SK-N-SH (cell line): ENCODE measurements around the gene PDE4B. TPM values are rescaled to one million over a fixed set of nuclear protein-coding genes. Genes with fewer than 3 reads are reported as not detected.

ENCODE experiments used
- CTCF ChIA-PET: fragments of 300-600, 350-600 bp; formaldehyde crosslinking; extraction: SDS; loops from one replicate; lab custom pipeline; 2021; lab: Yijun Ruan, JAX
- POLR2A ChIA-PET: fragments of 350-600 bp; sonication (Branson Sonifier 250); formaldehyde crosslinking; extraction: SDS; loops from one replicate; lab custom pipeline; 2020; ENCODE audit warnings: antibody characterized with exemption, inconsistent platforms; lab: Yijun Ruan, JAX
- DNase-seq: peaks from one replicate; pipeline ENCODE4 v3.0.0; 2012
- H2AFZ ChIP-seq: fragments of 200-600 bp; sonication (generic); 2 replicates; pipeline ENCODE4 v1.8.1; 2016; ENCODE audit warnings: antibody characterized with exemption, mild to moderate bottlenecking, low read depth
- H3F3A ChIP-seq: fragments of 200-600 bp; sonication (generic); replicated peaks from 2 replicates; pipeline ENCODE3; 2016; ENCODE audit warnings: antibody characterized with exemption, mild to moderate bottlenecking; ENCODE audit not compliant: insufficient read depth
- H3K27ac ChIP-seq, 2 experiments: fragments of 200-500 bp in 1 of 2; fragments of 200-600 bp in 1 of 2; sonication (Bioruptor generic) in 1 of 2; sonication (generic), shearing (Covaris generic) in 1 of 2; 2 replicates each; pipeline versions ENCODE4 v1.5.1 to v1.6.1; 2014 to 2016; ENCODE audit warnings: low read depth in 2 of 2, inconsistent platforms in 1 of 2, low read length in 1 of 2, mild to moderate bottlenecking in 1 of 2, mixed read lengths in 1 of 2
- H3K27me3 ChIP-seq: fragments of 200-600 bp; sonication (generic), shearing (Covaris generic); 2 replicates; pipeline ENCODE4 v1.6.1; 2016; ENCODE audit warnings: mixed run types; ENCODE audit not compliant: insufficient read depth
- H3K36me3 ChIP-seq, 2 experiments: fragments of 200-500 bp in 1 of 2; fragments of 200-600 bp in 1 of 2; sonication (Bioruptor generic) in 1 of 2; sonication (generic) in 1 of 2; replicated peaks in 1 of 2; 2 replicates each; pipeline versions ENCODE3 to v1.5.1; 2014 to 2016; ENCODE audit warnings: low read length in 1 of 2, mild to moderate bottlenecking in 1 of 2; ENCODE audit not compliant: insufficient read depth in 2 of 2, control insufficient read depth in 1 of 2
- H3K4me1 ChIP-seq, 2 experiments: fragments of 200-500 bp in 1 of 2; fragments of 200-600 bp in 1 of 2; sonication (Bioruptor generic) in 1 of 2; sonication (generic), shearing (Covaris generic) in 1 of 2; 2 replicates each; pipeline versions ENCODE4 v1.5.1 to v1.6.1; 2014 to 2016; ENCODE audit warnings: low read depth in 1 of 2, low read length in 1 of 2, mixed run types in 1 of 2; ENCODE audit not compliant: insufficient read depth in 2 of 2, control insufficient read depth in 1 of 2
- H3K4me2 ChIP-seq: fragments of 200-600 bp; sonication (generic), shearing (Covaris generic); 2 replicates; pipeline ENCODE4 v1.6.1; 2017; ENCODE audit warnings: mixed run types
- H3K4me3 ChIP-seq, 2 experiments: fragments of 200-500 bp in 1 of 2; fragments of 200-600 bp in 1 of 2; sonication (Bioruptor generic) in 1 of 2; sonication (generic), shearing (Covaris generic) in 1 of 2; 2 replicates each; pipeline versions ENCODE4 v1.5.1 to v1.8.1; 2014 to 2016; ENCODE audit warnings: low read depth in 2 of 2, inconsistent platforms in 1 of 2, low read length in 1 of 2, mild to moderate bottlenecking in 1 of 2, mixed read lengths in 1 of 2, moderate library complexity in 1 of 2
- H3K79me2 ChIP-seq: fragments of 200-600 bp; sonication (generic); 2 replicates; pipeline ENCODE4 v1.8.1; 2017; ENCODE audit warnings: mild to moderate bottlenecking; ENCODE audit not compliant: insufficient read depth
- H3K9ac ChIP-seq: fragments of 200-600 bp; sonication (generic); 2 replicates; pipeline ENCODE4 v1.6.1; 2017; ENCODE audit warnings: mixed run types
- H3K9me2 ChIP-seq: fragments of 200-600 bp; sonication (generic); 2 replicates; pipeline ENCODE4 v1.6.1; 2017; ENCODE audit warnings: mixed run types
- H3K9me3 ChIP-seq: fragments of 200-600 bp; sonication (generic); 2 replicates; pipeline ENCODE4 v1.6.1; 2017; ENCODE audit warnings: mixed run types, mild to moderate bottlenecking, moderate library complexity
- H4K20me1 ChIP-seq: fragments of 200-600 bp; sonication (generic); 2 replicates; pipeline ENCODE4 v1.6.1; 2017; ENCODE audit warnings: mild to moderate bottlenecking, mixed run types; ENCODE audit not compliant: insufficient read depth
- CHD2 ChIP-seq: fragments of 150-350 bp; IDR thresholded peaks from 2 replicates; pipeline ENCODE4 v1.6.1; 2018; ENCODE audit warnings: low read length; ENCODE audit not compliant: partially characterized antibody
- ELF1 ChIP-seq: IDR thresholded peaks from 2 replicates; pipeline ENCODE4 v1.4.0; 2012
- EP300 ChIP-seq, 2 experiments: IDR thresholded peaks; 2 replicates each; pipeline versions ENCODE4 v1.4.0 to v1.6.1; 2012; ENCODE audit warnings: borderline replicate concordance in 1 of 2, low read depth in 1 of 2, low read length in 1 of 2
- FOSL2 ChIP-seq: IDR thresholded peaks from 2 replicates; pipeline ENCODE4 v1.4.0; 2012; ENCODE audit warnings: low read depth, mild to moderate bottlenecking, moderate library complexity, borderline replicate concordance
- FOXM1 ChIP-seq: IDR thresholded peaks from 2 replicates; pipeline ENCODE4 v1.4.0; 2012; ENCODE audit warnings: low read depth, mild to moderate bottlenecking
- GATA2 ChIP-seq: sonication (generic); formaldehyde crosslinking; IDR thresholded peaks from 2 replicates; pipeline ENCODE4 v1.5.0; 2020; ENCODE audit warnings: mild to moderate bottlenecking, missing genetic modification reagents
- JUND ChIP-seq: IDR thresholded peaks from 2 replicates; pipeline ENCODE4 v1.4.0; 2012
- MEF2A ChIP-seq: IDR thresholded peaks from 2 replicates; pipeline ENCODE4 v1.4.0; 2012; ENCODE audit warnings: low read depth, borderline replicate concordance
- MXI1 ChIP-seq: IDR thresholded peaks from 2 replicates; pipeline ENCODE4 v1.6.1; 2012; ENCODE audit warnings: mild to moderate bottlenecking, low read depth, low read length, improper control_type of control experiment
- NFIC ChIP-seq: IDR thresholded peaks from 2 replicates; pipeline ENCODE4 v1.4.0; 2012; ENCODE audit warnings: borderline replicate concordance
- NRF1 ChIP-seq: IDR thresholded peaks from 2 replicates; pipeline ENCODE4 v1.6.1; 2012; ENCODE audit warnings: low read depth, mild to moderate bottlenecking, low read length
- POLR2AphosphoS5 ChIP-seq: IDR thresholded peaks from 2 replicates; pipeline ENCODE4 v1.6.1; 2012; ENCODE audit warnings: low read depth, low read length
- RXRA ChIP-seq: IDR thresholded peaks from 2 replicates; pipeline ENCODE4 v1.4.0; 2012; ENCODE audit warnings: low read depth, mild to moderate bottlenecking, borderline replicate concordance
- SIN3A ChIP-seq: IDR thresholded peaks from 2 replicates; pipeline ENCODE4 v1.6.1; 2012; ENCODE audit warnings: low read depth, mild to moderate bottlenecking, low read length, moderate library complexity, borderline replicate concordance
- TCF12 ChIP-seq: IDR thresholded peaks from 2 replicates; pipeline ENCODE4 v1.4.0; 2012
- WGBS: methylation state at CpG from one replicate; pipeline ENCODE4 v1.1.6; 2017; ENCODE audit warnings: low lambda C conversion rate; 5-methylcytosine and 5-hydroxymethylcytosine counted together
- polyA plus RNA-seq, 3 experiments: library from polyadenylated mRNA; depleted of rRNA; stranded (reverse); fragments of >200 nt; gene quantifications; 2 replicates each; pipeline ENCODE4 v1.2.3, GENCODE V29; 2012
- TF ChIP-seq, protein P1 (sequence below): IDR thresholded peaks from 2 replicates; pipeline ENCODE4 v1.4.0; 2012; ENCODE audit warnings: low read depth, borderline replicate concordance
- TF ChIP-seq, protein P2 (sequence below): IDR thresholded peaks from 2 replicates; pipeline ENCODE4 v1.4.0; 2012; ENCODE audit warnings: low read depth
- TF ChIP-seq, protein P3 (sequence below): fragments of 200-600 bp; sonication (generic); IDR thresholded peaks from 2 replicates; pipeline ENCODE4 v1.6.1; 2017; ENCODE audit warnings: antibody characterized with exemption, mild to moderate bottlenecking, moderate library complexity
- TF ChIP-seq, protein P4 (sequence below): IDR thresholded peaks from 2 replicates; pipeline ENCODE4 v1.4.0; 2012; ENCODE audit warnings: low read depth, borderline replicate concordance
- TF ChIP-seq, protein P5 (sequence below): IDR thresholded peaks from 2 replicates; pipeline ENCODE4; 2012

PDE4B gene
- polyA plus RNA-seq, 1 of the 3 experiments (the other 2 are of a cell fraction): 1.9 TPM

DNA sequence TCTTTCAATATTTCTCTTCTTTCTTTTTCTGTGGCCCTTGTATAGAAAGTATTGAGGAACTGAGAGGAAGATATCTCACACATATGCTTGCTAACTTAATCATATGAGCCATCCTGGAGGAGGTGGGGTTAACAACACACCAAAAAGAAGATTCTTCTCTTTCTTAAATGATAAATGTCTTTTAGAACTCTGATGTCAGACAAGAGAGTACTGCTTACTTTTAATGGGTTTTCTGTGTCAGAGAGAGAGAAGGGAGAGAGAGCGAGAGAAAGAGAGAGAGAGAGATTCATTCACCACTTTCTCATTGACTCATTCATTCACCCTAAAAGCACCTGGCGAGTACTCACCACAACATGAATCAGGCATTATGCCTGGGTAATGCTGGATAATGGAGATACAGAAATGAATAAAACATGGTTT lies 490.9 kb downstream of the PDE4B start:
- Histone ChIP-seq H3K4me1 (peaks cover 6 to 10% of the 10 kb centered on the region in 2 experiments; a peak in 2 of 4 replicates), H3F3A (no peaks in the 10 kb centered on the region), H2AFZ (no peak overlapping the region), H3K9ac (no peak overlapping the region)
- POLR2A ChIA-PET: no interaction called here
- no peak for TF ChIP-seq RXRA
- TF ChIP-seq, protein P1, sequence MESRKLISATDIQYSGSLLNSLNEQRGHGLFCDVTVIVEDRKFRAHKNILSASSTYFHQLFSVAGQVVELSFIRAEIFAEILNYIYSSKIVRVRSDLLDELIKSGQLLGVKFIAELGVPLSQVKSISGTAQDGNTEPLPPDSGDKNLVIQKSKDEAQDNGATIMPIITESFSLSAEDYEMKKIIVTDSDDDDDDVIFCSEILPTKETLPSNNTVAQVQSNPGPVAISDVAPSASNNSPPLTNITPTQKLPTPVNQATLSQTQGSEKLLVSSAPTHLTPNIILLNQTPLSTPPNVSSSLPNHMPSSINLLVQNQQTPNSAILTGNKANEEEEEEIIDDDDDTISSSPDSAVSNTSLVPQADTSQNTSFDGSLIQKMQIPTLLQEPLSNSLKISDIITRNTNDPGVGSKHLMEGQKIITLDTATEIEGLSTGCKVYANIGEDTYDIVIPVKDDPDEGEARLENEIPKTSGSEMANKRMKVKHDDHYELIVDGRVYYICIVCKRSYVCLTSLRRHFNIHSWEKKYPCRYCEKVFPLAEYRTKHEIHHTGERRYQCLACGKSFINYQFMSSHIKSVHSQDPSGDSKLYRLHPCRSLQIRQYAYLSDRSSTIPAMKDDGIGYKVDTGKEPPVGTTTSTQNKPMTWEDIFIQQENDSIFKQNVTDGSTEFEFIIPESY: no peak
- no peak for TF ChIP-seq NFIC
- 0 out of 2 replicates have a peak, but pooled peaks have one; percentile 17 for TF ChIP-seq TCF12
- TF ChIP-seq GATA2: no peak
- TF ChIP-seq, protein P2, sequence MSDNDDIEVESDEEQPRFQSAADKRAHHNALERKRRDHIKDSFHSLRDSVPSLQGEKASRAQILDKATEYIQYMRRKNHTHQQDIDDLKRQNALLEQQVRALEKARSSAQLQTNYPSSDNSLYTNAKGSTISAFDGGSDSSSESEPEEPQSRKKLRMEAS: no peak
- TF ChIP-seq FOSL2: peak; percentile 14; the same call in 1 of the 2 replicates
- TF ChIP-seq JUND: 0 out of 2 replicates have a peak, but pooled peaks have one; percentile 26
- TF ChIP-seq, all 33 proteins: peak for 3
- Histone ChIP-seq H3K9me2 (no peaks in the 10 kb centered on the region), H3K4me2 (no peak overlapping the region), H4K20me1 (no peaks in the 10 kb centered on the region), H3K4me3 (no peak overlapping the region), H3K36me3 (no peaks in the 10 kb centered on the region), H3K9me3 (no peaks in the 10 kb centered on the region), H3K27me3 (no peaks in the 10 kb centered on the region), H3K79me2 (no peaks in the 10 kb centered on the region), H3K27ac (no peak overlapping the region)
- CTCF ChIA-PET: interaction anchor here (1.4 kb wide), 1 partner anchor 220 kb away, joined by 4 read pairs; no protein-coding TSS in a partner anchor
- 73% methylated on average over 2 of the region's 2 CpGs for WGBS
- no peak for DNase-seq

DNA sequence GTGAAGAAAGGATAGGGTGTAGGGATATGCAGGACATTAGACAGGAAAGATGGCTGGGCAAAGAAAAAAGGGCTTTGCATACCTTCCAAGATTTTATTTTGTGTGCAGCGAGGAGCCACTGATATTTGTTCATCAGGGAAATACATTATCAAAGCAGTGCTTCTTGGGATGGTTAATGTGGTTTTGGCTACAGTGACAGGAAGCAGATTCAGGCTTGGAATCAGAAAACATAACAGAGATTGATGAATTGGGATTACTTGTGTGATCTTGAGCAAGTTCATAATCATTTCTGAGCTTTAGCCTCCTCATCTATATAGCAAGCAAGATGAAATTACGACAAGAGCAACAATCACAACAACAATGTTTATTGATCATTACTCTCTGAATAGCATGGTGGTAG lies 492.1 kb downstream of the PDE4B start:
- H3K9me3 ChIP-seq: no peaks in the 10 kb centered on the region
- no peaks in the 10 kb centered on the region for H4K20me1 ChIP-seq
- no peak overlapping the region for H3K27ac ChIP-seq
- H3K4me3 ChIP-seq: no peak overlapping the region
- CTCF ChIA-PET: interaction anchor here (1.4 to 1.8 kb wide), 2 partner anchors 161 to 219 kb away, joined by 4 to 5 read pairs; no protein-coding TSS in a partner anchor
- no peaks in the 10 kb centered on the region for H3K9me2 ChIP-seq
- H3K4me1 ChIP-seq: peaks cover 6 to 7% of the 10 kb centered on the region in 2 experiments; a peak in 2 of 4 replicates
- no peaks in the 10 kb centered on the region for H3K36me3 ChIP-seq
- no peak for DNase-seq
- no peak overlapping the region for H3K4me2 ChIP-seq
- no peaks in the 10 kb centered on the region for H3F3A ChIP-seq
- no peak overlapping the region for H3K9ac ChIP-seq
- H2AFZ ChIP-seq: no peak overlapping the region
- H3K27me3 ChIP-seq: no peaks in the 10 kb centered on the region
- POLR2A ChIA-PET: no interaction called here
- H3K79me2 ChIP-seq: no peaks in the 10 kb centered on the region
- 90% methylated on average over 2 of the region's 2 CpGs for WGBS
- TF ChIP-seq, protein P2: no peak
- TF ChIP-seq EP300 (IDR thresholded peaks at IDR 0.05; ENCODE audit: borderline replicate concordance in 1 of 2, low read depth in 1 of 2, low read length in 1 of 2) (no peak), TCF12 (no peak), MEF2A (no peak), SIN3A (no peak), POLR2AphosphoS5 (no peak), CHD2 (no peak), FOXM1 (no peak), MXI1 (no peak), ELF1 (no peak), FOSL2 (no peak), NRF1 (no peak)
- TF ChIP-seq, protein P1: no peak
- TF ChIP-seq, protein P3, sequence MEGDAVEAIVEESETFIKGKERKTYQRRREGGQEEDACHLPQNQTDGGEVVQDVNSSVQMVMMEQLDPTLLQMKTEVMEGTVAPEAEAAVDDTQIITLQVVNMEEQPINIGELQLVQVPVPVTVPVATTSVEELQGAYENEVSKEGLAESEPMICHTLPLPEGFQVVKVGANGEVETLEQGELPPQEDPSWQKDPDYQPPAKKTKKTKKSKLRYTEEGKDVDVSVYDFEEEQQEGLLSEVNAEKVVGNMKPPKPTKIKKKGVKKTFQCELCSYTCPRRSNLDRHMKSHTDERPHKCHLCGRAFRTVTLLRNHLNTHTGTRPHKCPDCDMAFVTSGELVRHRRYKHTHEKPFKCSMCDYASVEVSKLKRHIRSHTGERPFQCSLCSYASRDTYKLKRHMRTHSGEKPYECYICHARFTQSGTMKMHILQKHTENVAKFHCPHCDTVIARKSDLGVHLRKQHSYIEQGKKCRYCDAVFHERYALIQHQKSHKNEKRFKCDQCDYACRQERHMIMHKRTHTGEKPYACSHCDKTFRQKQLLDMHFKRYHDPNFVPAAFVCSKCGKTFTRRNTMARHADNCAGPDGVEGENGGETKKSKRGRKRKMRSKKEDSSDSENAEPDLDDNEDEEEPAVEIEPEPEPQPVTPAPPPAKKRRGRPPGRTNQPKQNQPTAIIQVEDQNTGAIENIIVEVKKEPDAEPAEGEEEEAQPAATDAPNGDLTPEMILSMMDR: no peak
- TF ChIP-seq, protein P4, sequence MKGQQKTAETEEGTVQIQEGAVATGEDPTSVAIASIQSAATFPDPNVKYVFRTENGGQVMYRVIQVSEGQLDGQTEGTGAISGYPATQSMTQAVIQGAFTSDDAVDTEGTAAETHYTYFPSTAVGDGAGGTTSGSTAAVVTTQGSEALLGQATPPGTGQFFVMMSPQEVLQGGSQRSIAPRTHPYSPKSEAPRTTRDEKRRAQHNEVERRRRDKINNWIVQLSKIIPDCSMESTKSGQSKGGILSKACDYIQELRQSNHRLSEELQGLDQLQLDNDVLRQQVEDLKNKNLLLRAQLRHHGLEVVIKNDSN: no peak
- TF ChIP-seq, protein P5, sequence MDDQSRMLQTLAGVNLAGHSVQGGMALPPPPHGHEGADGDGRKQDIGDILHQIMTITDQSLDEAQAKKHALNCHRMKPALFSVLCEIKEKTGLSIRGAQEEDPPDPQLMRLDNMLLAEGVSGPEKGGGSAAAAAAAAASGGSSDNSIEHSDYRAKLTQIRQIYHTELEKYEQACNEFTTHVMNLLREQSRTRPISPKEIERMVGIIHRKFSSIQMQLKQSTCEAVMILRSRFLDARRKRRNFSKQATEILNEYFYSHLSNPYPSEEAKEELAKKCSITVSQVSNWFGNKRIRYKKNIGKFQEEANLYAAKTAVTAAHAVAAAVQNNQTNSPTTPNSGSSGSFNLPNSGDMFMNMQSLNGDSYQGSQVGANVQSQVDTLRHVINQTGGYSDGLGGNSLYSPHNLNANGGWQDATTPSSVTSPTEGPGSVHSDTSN: no peak
